ENCODE measurements around the gene SMARCD1.

The SMARCD1 gene

GRCh38 chr12:50104417-50105366 is 19.6 kb downstream of the SMARCD1 start:
- DNase-seq (ENCODE audit: low spot score), result no peak

- no peak for DNase-seq (ENCODE audit: low spot score)
These were observed 20.8 kb downstream of the SMARCD1 start for GRCh38 chr12:50105913-50106450.

GRCh38 chr12:50106907-50107306 is 21.8 kb downstream of the SMARCD1 start:
- DNase-seq (ENCODE audit: low spot score), result no peak

- no peak for DNase-seq (ENCODE audit: low spot score)
These were observed 22.5 kb downstream of the SMARCD1 start for GRCh38 chr12:50107416-50108268.

- DNase-seq (ENCODE audit: low spot score), result no peak
These were observed 24.2 kb downstream of the SMARCD1 start for GRCh38 chr12:50109319-50109718.

- DNase-seq (ENCODE audit: low spot score), result peak; percentile 43
These were observed 25.1 kb downstream of the SMARCD1 start for GRCh38 chr12:50110127-50110761.

GRCh38 chr12:50110762-50111351 is 25.7 kb downstream of the SMARCD1 start:
- no peak for DNase-seq (ENCODE audit: low spot score)

GRCh38 chr12:50111395-50111692 is 26.2 kb downstream of the SMARCD1 start:
- DNase-seq (ENCODE audit: low spot score), result no peak

GRCh38 chr12:50111693-50112455 is 26.7 kb downstream of the SMARCD1 start, which contains the start of gene COX14:
Gene COX14 (plus strand): TSS chr12:50112236. CDS start chr12:50120044, 7,808 bp downstream.
- peak; percentile 99 for DNase-seq (ENCODE audit: low spot score)

GRCh38 chr12:50112456-50113218 is 27.5 kb downstream of the SMARCD1 start:
- DNase-seq (ENCODE audit: low spot score), result peak; percentile 44

GRCh38 chr12:50117057-50117622 is 32.0 kb downstream of the SMARCD1 start:
- no peak for DNase-seq (ENCODE audit: low spot score)

GRCh38 chr12:50119387-50119786 is 34.2 kb downstream of the SMARCD1 start:
- DNase-seq (ENCODE audit: low spot score), result no peak

- no peak for DNase-seq (ENCODE audit: low spot score)
These were observed 35.4 kb downstream of the SMARCD1 start for GRCh38 chr12:50120521-50120920.

GRCh38 chr12:50120953-50121352 is 35.8 kb downstream of the SMARCD1 start:
- DNase-seq (ENCODE audit: low spot score), result no peak

- DNase-seq (ENCODE audit: low spot score), result no peak
These were observed 36.5 kb downstream of the SMARCD1 start for GRCh38 chr12:50121641-50122040.

GRCh38 chr12:50123203-50123602 is 38.1 kb downstream of the SMARCD1 start:
- DNase-seq (ENCODE audit: low spot score), result no peak

GRCh38 chr12:50127546-50127945 is 42.4 kb downstream of the SMARCD1 start:
- DNase-seq (ENCODE audit: low spot score), result no peak

- DNase-seq (ENCODE audit: low spot score), result no peak
These were observed 44.1 kb downstream of the SMARCD1 start for GRCh38 chr12:50129290-50129689.

- peak; percentile 72 for DNase-seq (ENCODE audit: low spot score)
These were observed 47.5 kb downstream of the SMARCD1 start for GRCh38 chr12:50132505-50133135.
